Tibial artery (tissue), 4 donors: ENCODE measurements around the gene SH3D19.
"Not testable (repeated sequence)": the region's sequence is repeated elsewhere in the genome, so short reads cannot be mapped to it uniquely, and the experiment has no call there.

Experiments used
- DNase-seq, 2 donors: peaks; one replicate each; pipeline ENCODE4 v3.0.0-alpha.2; 2019
- H3K27ac ChIP-seq, 2 donors: fragments of 200-600 bp; sonication (generic) in 1 of 2; 1 replicate in 1 of 2; 2 replicates in 1 of 2; pipeline ENCODE4 v1.5.1; 2018 to 2019; ENCODE audit warnings: mild to moderate bottlenecking in 1 of 2
- H3K27me3 ChIP-seq, 2 donors: fragments of 200-600 bp; sonication (generic) in 1 of 2; one replicate each; pipeline versions ENCODE4 v1.5.1 to v1.6.0; 2016 to 2019
- H3K36me3 ChIP-seq, 3 donors: fragments of 200-600 bp; sonication (generic) in 2 of 3; one replicate each; pipeline ENCODE4 v1.5.1; 2016 to 2019; ENCODE audit warnings: mild to moderate bottlenecking in 2 of 3
- H3K4me1 ChIP-seq, 4 donors: fragments of 200-600 bp; sonication (generic) in 2 of 4; 1 replicate in 3 of 4; 2 replicates in 1 of 4; pipeline ENCODE4 v1.5.1; 2016 to 2019
- H3K4me3 ChIP-seq, 2 donors: fragments of 200-600 bp; sonication (generic) in 1 of 2; 1 replicate in 1 of 2; 2 replicates in 1 of 2; pipeline ENCODE4 v1.5.1; 2018 to 2019; ENCODE audit warnings: mild to moderate bottlenecking in 2 of 2
- H3K9me3 ChIP-seq, 3 donors: fragments of 200-600 bp; sonication (generic) in 1 of 3; one replicate each; pipeline ENCODE4 v1.5.1; 2016 to 2019
- intact Hi-C: fragments of 100-400 bp; cut with DNase I; formaldehyde crosslinking; loops from one replicate; pipeline ENCODE4 v1.15.0; 2023; ENCODE audit warnings: low total_unique reads
- TF ChIP-seq, protein P1 (sequence below), 2 experiments: fragments of 200-600 bp in 1 of 2; fragments of 450-650 bp in 1 of 2; IDR thresholded peaks; one replicate each; pipeline ENCODE4 v1.5.1; 2017 to 2019; ENCODE audit warnings: antibody characterized with exemption in 2 of 2, mild to moderate bottlenecking in 1 of 2, moderate library complexity in 1 of 2

Gene SH3D19

GRCh38 chr4:151142758-151143157 lies 182.6 kb downstream of the SH3D19 start:
- TF ChIP-seq, protein P1, sequence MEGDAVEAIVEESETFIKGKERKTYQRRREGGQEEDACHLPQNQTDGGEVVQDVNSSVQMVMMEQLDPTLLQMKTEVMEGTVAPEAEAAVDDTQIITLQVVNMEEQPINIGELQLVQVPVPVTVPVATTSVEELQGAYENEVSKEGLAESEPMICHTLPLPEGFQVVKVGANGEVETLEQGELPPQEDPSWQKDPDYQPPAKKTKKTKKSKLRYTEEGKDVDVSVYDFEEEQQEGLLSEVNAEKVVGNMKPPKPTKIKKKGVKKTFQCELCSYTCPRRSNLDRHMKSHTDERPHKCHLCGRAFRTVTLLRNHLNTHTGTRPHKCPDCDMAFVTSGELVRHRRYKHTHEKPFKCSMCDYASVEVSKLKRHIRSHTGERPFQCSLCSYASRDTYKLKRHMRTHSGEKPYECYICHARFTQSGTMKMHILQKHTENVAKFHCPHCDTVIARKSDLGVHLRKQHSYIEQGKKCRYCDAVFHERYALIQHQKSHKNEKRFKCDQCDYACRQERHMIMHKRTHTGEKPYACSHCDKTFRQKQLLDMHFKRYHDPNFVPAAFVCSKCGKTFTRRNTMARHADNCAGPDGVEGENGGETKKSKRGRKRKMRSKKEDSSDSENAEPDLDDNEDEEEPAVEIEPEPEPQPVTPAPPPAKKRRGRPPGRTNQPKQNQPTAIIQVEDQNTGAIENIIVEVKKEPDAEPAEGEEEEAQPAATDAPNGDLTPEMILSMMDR (IDR thresholded peaks at IDR 0.05): no peak
- no peak overlapping the region for H3K4me3 ChIP-seq
- no peaks in the 10 kb centered on the region for H3K9me3 ChIP-seq
- no peaks in the 10 kb centered on the region for H3K27me3 ChIP-seq
- no peaks in the 10 kb centered on the region for H3K4me1 ChIP-seq
- DNase-seq: no peak
- intact Hi-C loops: no loop called here
- H3K27ac ChIP-seq: no peak overlapping the region
- peaks cover 66 to 99% (median 83%) of the 10 kb centered on the region in 3 donors for H3K36me3 ChIP-seq

DNA sequence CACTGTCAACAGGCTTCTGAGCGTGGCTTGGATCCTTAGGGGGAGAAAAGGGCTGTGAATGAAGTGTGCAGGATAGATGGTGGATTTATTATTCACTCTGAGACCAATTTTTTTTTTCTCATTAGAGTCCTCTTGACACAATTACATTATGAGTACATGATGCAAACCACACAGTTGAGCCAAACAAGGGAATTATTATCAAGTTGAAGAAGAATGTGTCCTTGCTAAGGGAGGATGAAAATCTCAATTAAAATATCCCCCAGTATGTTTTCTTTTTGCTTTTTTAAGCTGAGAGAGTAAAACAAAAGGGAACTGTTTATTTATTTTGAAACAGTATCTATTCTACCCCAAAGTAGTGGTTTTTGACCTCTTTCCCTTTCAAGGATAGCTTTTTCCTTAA lies 185.6 kb downstream of the SH3D19 start:
- no peaks in the 10 kb centered on the region for H3K4me1 ChIP-seq
- no peaks in the 10 kb centered on the region for H3K9me3 ChIP-seq
- no peaks in the 10 kb centered on the region for H3K27me3 ChIP-seq
- no peak overlapping the region for H3K4me3 ChIP-seq
- peaks cover 63 to 96% (median 74%) of the 10 kb centered on the region in 3 donors for H3K36me3 ChIP-seq
- TF ChIP-seq, protein P1 (IDR thresholded peaks at IDR 0.05): no peak
- no peak overlapping the region for H3K27ac ChIP-seq
- intact Hi-C loops: no loop called here
- no peak for DNase-seq

GRCh38 chr4:151136048-151136447 lies 189.4 kb downstream of the SH3D19 start:
- H3K27ac ChIP-seq, DNase-seq, H3K9me3 ChIP-seq, H3K4me1 ChIP-seq, H3K27me3 ChIP-seq, intact Hi-C loops, H3K4me3 ChIP-seq: not testable (repeated sequence)
- H3K36me3 ChIP-seq: peaks cover 65 to 96% (median 78%) of the 10 kb centered on the region in 3 donors

DNA sequence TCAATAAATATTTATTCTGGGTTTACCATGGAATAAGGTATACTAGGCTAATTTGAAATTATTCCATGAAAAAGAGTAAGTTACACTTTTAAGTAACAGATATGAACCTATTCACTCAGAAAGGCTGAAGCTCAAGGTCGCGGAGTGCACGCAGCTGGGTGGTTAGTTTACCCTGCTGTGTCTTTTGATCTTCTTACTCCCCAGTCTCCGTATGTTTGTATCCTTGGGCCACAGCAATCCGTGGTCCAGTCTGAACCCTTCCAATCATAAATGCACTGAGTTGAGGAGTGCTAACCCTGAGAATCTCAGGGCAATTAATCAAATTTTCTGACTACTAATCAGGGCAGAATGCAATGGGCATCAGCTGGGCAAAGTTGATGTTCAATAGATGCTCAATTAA lies 192.1 kb downstream of the SH3D19 start:
- Histone ChIP-seq H3K27me3 (no peaks in the 10 kb centered on the region), H3K9me3 (no peaks in the 10 kb centered on the region), H3K36me3 (peaks cover 73 to 96% (median 82%) of the 10 kb centered on the region in 3 donors), H3K27ac (no peak overlapping the region), H3K4me3 (no peak overlapping the region), H3K4me1 (no peaks in the 10 kb centered on the region)
- TF ChIP-seq, protein P1 (IDR thresholded peaks at IDR 0.05): no peak
- DNase-seq: no peak
- intact Hi-C loops: no loop called here

GRCh38 chr4:151129796-151130195 lies 195.6 kb downstream of the SH3D19 start:
- Histone ChIP-seq H3K27me3 (no peaks in the 10 kb centered on the region), H3K9me3 (no peaks in the 10 kb centered on the region), H3K36me3 (peaks cover 77 to 98% (median 90%) of the 10 kb centered on the region in 3 donors), H3K4me1 (no peaks in the 10 kb centered on the region), H3K27ac (no peak overlapping the region), H3K4me3 (no peak overlapping the region)
- TF ChIP-seq, protein P1 (IDR thresholded peaks at IDR 0.05): no peak
- DNase-seq: no peak
- intact Hi-C loops: no loop called here

DNA sequence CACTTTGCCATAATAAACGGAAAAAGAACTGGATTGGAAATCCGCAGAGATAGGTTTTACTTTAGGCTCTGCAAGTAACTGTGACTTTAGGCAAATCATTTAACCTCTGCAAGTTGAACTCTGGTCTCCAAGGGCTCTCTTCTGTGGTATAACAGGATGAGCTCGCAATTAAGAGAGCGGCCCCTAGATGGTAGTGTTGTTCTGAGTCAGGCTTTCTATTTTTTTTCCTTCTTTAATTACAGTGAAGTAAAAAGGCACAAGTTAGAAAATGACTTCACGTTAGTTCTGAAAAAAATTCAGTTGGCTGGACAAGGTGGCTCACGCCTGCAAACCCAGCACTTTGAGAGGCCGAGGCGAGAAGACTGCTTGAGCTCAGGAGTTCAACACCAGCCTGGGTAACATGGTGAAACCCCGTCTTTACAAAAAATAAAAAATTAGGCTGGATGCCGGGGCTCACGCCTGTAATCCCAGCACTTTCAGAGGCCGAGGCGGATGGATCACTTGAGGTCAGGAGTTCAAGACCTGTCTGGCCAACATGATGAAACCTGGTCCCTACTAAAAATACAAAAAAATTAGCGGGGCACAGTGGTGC lies 207.9 kb downstream of the SH3D19 start:
- intact Hi-C loops: no loop called here
- TF ChIP-seq, protein P1 (IDR thresholded peaks at IDR 0.05): peak; percentile 65 to 67
- DNase-seq: peak in 1 of 2 donors; percentile 60
- no peaks in the 10 kb centered on the region for H3K27me3 ChIP-seq
- H3K4me3 ChIP-seq: no peak overlapping the region
- no peaks in the 10 kb centered on the region for H3K9me3 ChIP-seq
- peak overlapping the region in 1 of 2 donors; percentile 11 for H3K27ac ChIP-seq
- peaks cover 13 to 58% (median 25%) of the 10 kb centered on the region in 3 donors for H3K36me3 ChIP-seq
- H3K4me1 ChIP-seq: peaks cover 0 to 4% (median 0%) of the 10 kb centered on the region in 4 donors
